Gastrocnemius medialis (tissue), 4 donors: ENCODE data around the gene BPHL. TPM values are rescaled to one million over a fixed set of nuclear protein-coding genes. Genes with fewer than 3 reads are reported as not detected.

Experiments
- ATAC-seq, 2 donors: fragments of 150-250 bp; one replicate each; pipeline ENCODE4 v1.9.1; 2016
- DNase-seq, 2 donors: peaks; one replicate each; pipeline ENCODE4 v3.0.0-alpha.2; 2019
- H3K27ac ChIP-seq, 4 donors: fragments of 200-600 bp; sonication (generic); 1 replicate in 1 of 4; 2 replicates in 3 of 4; pipeline ENCODE4 v1.5.1; 2016 to 2018; ENCODE audit warnings: mild to moderate bottlenecking in 2 of 4, moderate library complexity in 1 of 4
- H3K27me3 ChIP-seq, 3 donors: fragments of 200-600 bp; sonication (generic) in 2 of 3; 1 replicate in 1 of 3; 2 replicates in 2 of 3; pipeline versions ENCODE4 v1.5.1 to v1.6.0; 2016 to 2019; ENCODE audit warnings: mild to moderate bottlenecking in 1 of 3, moderate library complexity in 1 of 3
- H3K36me3 ChIP-seq, 2 donors: fragments of 200-600 bp; sonication (generic) in 1 of 2; one replicate each; pipeline ENCODE4 v1.5.1; 2017 to 2018
- H3K4me1 ChIP-seq, 2 donors: fragments of 200-600 bp; sonication (generic) in 1 of 2; one replicate each; pipeline ENCODE4 v1.5.1; 2016 to 2017; ENCODE audit warnings: mild to moderate bottlenecking in 2 of 2
- H3K4me3 ChIP-seq, 4 donors: fragments of 200-600 bp; sonication (generic) in 3 of 4; 1 replicate in 1 of 4; 2 replicates in 3 of 4; pipeline ENCODE4 v1.5.1; 2016 to 2019; ENCODE audit warnings: mild to moderate bottlenecking in 2 of 4
- H3K9me3 ChIP-seq, 3 donors: fragments of 200-600 bp; sonication (generic) in 2 of 3; 1 replicate in 1 of 3; 2 replicates in 2 of 3; pipeline ENCODE4 v1.5.1; 2016 to 2019
- POLR2A ChIP-seq, 2 donors: fragments of 450-650 bp; IDR thresholded peaks; one replicate each; pipeline ENCODE4 v1.6.1; 2017; ENCODE audit warnings: antibody characterized with exemption in 2 of 2, mild to moderate bottlenecking in 2 of 2, moderate library complexity in 2 of 2
- in situ Hi-C, 4 donors: fragments of 200-750 bp; cut with MboI; loops; one replicate each; pipeline versions ENCODE4 v1.15.0 to v1.8.0; 2017; ENCODE audit warnings: low sequenced_read_pairs in 4 of 4
- intact Hi-C: fragments of 100-400 bp; cut with DNase I; formaldehyde crosslinking; loops from one replicate; pipeline ENCODE4 v1.15.1; 2023; ENCODE audit warnings: low total_unique reads
- total RNA-seq, 4 donors: library from RNA; depleted of rRNA; stranded (reverse); fragments of >200 nt; gene quantifications; one replicate each; pipeline versions ENCODE4 v1.1.0 to v1.2.3, GENCODE V29; 2016
- TF ChIP-seq, protein P1 (sequence below), 5 experiments: fragments of 450-650 bp in 3 of 5; fragments of 200-600 bp in 2 of 5; sonication (generic) in 2 of 5; IDR thresholded peaks in 4 of 5; conservative IDR thresholded peaks in 1 of 5; 1 replicate in 4 of 5; 2 replicates in 1 of 5; pipeline ENCODE4 v1.5.1; 2016 to 2019; ENCODE audit warnings: antibody characterized with exemption in 5 of 5, mild to moderate bottlenecking in 3 of 5, moderate library complexity in 3 of 5

BPHL gene
- total RNA-seq, 4 donors from 2014 or later, result 4.7 to 8.7 (median 5.8) TPM

DNA sequence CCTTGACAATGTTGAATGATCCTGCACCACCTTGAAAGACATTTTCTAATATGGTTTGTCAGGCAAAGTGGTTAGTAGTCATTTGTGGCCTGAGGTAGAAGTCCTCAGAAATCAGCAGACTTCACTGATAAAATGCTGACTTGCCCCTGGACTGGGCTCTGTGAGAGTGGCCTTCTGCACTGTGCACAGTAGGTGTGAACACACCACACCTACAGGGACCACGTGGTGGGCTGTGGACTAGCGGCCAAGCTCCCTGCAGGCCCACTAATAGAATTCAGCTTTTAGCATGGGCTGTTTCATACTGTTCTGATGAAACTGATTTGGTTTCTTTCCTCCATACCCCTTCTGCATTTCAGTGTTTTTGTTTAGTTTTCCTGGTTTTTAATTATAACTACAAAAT, 7.3 kb downstream of the BPHL start:
- ATAC-seq (no peak), DNase-seq (no peak)
- Histone ChIP-seq H3K36me3 (peaks cover 0 to 20% of the 10 kb centered on the region in 2 donors), H3K27ac (peak overlapping the region in 1 of 4 donors; percentile 58), H3K27me3 (no peaks in the 10 kb centered on the region), H3K4me3 (no peak overlapping the region), H3K4me1 (no peaks in the 10 kb centered on the region), H3K9me3 (no peaks in the 10 kb centered on the region)
- in situ Hi-C loops, result loop anchor here (5.0 to 25.0 kb wide), 6 partner anchors 121 to 889 kb away; partner anchors contain the start of gene PSMG4 (in 1 of the 4)
- no peak for TF ChIP-seq POLR2A (IDR thresholded peaks at IDR 0.05)
- TF ChIP-seq, protein P1, sequence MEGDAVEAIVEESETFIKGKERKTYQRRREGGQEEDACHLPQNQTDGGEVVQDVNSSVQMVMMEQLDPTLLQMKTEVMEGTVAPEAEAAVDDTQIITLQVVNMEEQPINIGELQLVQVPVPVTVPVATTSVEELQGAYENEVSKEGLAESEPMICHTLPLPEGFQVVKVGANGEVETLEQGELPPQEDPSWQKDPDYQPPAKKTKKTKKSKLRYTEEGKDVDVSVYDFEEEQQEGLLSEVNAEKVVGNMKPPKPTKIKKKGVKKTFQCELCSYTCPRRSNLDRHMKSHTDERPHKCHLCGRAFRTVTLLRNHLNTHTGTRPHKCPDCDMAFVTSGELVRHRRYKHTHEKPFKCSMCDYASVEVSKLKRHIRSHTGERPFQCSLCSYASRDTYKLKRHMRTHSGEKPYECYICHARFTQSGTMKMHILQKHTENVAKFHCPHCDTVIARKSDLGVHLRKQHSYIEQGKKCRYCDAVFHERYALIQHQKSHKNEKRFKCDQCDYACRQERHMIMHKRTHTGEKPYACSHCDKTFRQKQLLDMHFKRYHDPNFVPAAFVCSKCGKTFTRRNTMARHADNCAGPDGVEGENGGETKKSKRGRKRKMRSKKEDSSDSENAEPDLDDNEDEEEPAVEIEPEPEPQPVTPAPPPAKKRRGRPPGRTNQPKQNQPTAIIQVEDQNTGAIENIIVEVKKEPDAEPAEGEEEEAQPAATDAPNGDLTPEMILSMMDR (IDR thresholded peaks at IDR 0.05 in 4 of 5, conservative IDR thresholded peaks at IDR 0.05 in 1 of 5), result no peak
- intact Hi-C loops, result loop anchor here (1.0 kb wide), 1 partner anchor 125 kb away; no protein-coding TSS in a partner anchor

DNA sequence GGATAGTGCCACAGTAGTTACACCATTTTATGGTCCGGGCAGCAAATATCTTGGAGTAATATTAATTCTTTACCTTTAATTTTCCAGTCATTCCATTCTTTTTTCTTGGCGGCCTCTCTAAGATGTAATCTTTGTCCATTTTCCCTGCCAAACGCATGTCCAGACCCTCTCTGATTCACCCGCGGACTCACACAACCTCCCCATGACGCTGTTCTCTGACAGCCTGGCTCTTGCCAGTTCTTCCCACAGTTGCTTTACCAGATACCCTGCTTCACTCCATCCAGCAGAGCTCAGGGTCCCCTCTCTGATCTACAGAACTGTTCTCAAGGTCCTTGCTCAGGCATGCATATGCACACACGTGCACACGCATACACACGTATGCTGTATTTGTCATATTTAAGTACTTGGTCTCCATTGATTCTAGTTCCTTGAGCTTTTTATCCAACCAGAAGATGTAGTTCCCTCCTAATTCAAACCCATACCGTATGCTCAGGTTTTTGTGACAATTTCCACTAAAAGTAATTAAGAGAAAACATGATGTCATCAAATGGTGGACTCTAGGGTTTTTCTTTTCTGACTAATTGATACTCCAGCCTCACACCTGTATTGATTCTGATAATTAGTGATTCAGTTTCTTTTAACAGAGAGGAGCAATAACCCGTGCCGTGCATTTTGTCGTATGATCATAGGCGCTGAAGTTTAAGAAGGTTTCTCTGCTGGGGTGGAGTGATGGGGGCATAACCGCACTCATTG, 10.0 kb downstream of the BPHL start:
- intact Hi-C loops (no loop called here), in situ Hi-C loops (loop anchor here (5.0 to 25.0 kb wide), 6 partner anchors 119 to 886 kb away; partner anchors contain the start of gene PSMG4 (in 1 of the 4))
- TF ChIP-seq POLR2A (IDR thresholded peaks at IDR 0.05), result no peak
- TF ChIP-seq, protein P1 (IDR thresholded peaks at IDR 0.05 in 4 of 5, conservative IDR thresholded peaks at IDR 0.05 in 1 of 5), result no peak
- Histone ChIP-seq H3K36me3 (peaks cover 0 to 20% of the 10 kb centered on the region in 2 donors), H3K27ac (no peak overlapping the region), H3K4me3 (no peak overlapping the region), H3K27me3 (no peaks in the 10 kb centered on the region), H3K4me1 (no peaks in the 10 kb centered on the region), H3K9me3 (no peaks in the 10 kb centered on the region)
- no peak for ATAC-seq
- DNase-seq, result no peak

DNA sequence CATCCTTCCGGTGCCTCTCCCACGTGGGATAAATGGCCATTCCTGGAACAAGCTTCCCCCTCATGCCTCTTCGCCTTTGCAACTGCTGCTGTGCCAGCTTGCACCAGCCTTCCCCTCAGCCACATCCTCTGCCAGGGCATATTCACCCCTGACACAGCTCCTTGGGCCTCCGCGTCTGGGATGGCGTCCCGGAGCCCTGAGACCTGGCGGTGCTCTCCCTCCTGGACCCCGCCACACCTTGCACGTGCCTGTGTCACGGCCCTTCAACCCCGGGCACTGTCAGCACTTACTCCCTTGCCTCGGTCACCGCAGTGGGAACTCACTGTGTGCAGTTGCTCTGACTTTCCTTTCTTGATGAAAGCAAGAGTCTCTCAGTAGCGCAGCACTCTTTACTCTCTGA, 13.2 kb downstream of the BPHL start:
- DNase-seq (no peak), ATAC-seq (no peak)
- Histone ChIP-seq H3K4me3 (no peak overlapping the region), H3K36me3 (peaks cover 0 to 25% of the 10 kb centered on the region in 2 donors), H3K9me3 (no peaks in the 10 kb centered on the region), H3K27me3 (no peaks in the 10 kb centered on the region), H3K4me1 (no peaks in the 10 kb centered on the region), H3K27ac (no peak overlapping the region)
- intact Hi-C loops (loop anchor here (2.0 kb wide), 1 partner anchor 19 kb away; no protein-coding TSS in a partner anchor), in situ Hi-C loops (loop anchor here in 1 of 4 donors (25.0 kb wide), 1 partner anchor 606 kb away; no protein-coding TSS in a partner anchor)
- no peak for TF ChIP-seq POLR2A (IDR thresholded peaks at IDR 0.05)
- TF ChIP-seq, protein P1 (IDR thresholded peaks at IDR 0.05 in 4 of 5, conservative IDR thresholded peaks at IDR 0.05 in 1 of 5), result no peak

DNA sequence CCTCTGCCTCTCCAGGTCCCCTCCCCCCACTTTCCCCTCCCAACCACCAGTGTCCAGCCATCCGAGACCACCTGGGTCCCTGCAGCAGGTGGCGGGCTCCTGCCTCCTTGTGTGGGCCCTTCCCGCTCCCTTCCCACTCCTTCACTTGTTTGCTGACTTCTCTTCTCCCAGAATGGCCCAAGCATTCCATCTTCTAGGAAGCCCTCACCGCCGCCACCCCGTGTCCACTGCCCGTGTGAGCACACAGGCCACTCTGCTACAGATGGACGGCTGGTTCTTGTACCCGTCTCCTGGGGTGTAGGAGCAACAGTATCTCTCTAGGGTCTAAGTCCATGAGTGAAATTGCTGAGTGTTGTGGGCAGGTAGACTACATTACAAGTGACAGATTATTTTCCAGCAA, 15.0 kb downstream of the BPHL start:
- intact Hi-C loops (no loop called here), in situ Hi-C loops (loop anchor here in 1 of 4 donors (25.0 kb wide), 1 partner anchor 604 kb away; no protein-coding TSS in a partner anchor)
- Histone ChIP-seq H3K27me3 (no peaks in the 10 kb centered on the region), H3K4me1 (peaks cover 0 to 4% of the 10 kb centered on the region in 2 donors), H3K36me3 (peaks cover 0 to 33% of the 10 kb centered on the region in 2 donors), H3K4me3 (no peak overlapping the region), H3K27ac (no peak overlapping the region), H3K9me3 (no peaks in the 10 kb centered on the region)
- DNase-seq, result no peak
- TF ChIP-seq, protein P1 (IDR thresholded peaks at IDR 0.05 in 4 of 5, conservative IDR thresholded peaks at IDR 0.05 in 1 of 5), result no peak
- no peak for TF ChIP-seq POLR2A (IDR thresholded peaks at IDR 0.05)
- ATAC-seq, result no peak
